ENCODE measurements around the gene DEAF1. TPM values are rescaled to one million over a fixed set of nuclear protein-coding genes. Genes with fewer than 3 reads are reported as not detected.

DEAF1 gene
- total and polyA plus RNA-seq, 9 of the 15 experiments (the other 6 are each of a cell fraction or from before 2014, with no cell fraction given), result 2.0 to 69.1 (median 26.8) TPM

DNA sequence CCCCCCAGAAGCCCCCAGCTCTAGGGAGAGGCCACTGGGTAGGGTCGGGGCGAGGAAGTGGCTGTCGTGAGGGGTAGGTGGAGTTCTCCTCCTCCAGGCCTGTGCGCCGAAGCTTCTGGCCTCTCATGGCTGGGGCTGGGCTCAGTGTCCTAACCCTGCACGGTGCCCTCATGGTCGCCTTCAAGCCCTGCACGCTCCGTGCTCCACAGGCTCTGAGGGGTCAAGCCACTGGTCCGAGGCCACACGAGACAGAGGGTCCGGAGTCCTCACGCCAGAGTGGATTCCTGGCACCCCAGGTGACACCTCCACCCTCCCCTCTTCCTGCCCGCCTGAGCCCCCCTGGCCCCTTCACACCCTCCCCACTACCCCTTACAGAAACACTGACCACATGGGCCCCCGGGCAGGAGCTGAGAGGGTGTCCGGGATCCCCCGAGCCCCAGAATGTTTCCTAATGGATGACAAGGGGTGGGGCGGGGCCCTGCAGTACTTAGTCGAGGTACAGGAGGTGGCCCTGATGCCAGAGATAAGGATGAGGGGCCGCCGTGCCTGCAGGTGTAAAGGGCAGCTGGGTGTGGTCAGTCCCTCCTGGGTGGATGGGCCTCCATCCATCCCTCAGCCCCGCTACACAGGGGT, 69.3 kb downstream of the DEAF1 start (continued):
- TF ChIP-seq, protein P1, sequence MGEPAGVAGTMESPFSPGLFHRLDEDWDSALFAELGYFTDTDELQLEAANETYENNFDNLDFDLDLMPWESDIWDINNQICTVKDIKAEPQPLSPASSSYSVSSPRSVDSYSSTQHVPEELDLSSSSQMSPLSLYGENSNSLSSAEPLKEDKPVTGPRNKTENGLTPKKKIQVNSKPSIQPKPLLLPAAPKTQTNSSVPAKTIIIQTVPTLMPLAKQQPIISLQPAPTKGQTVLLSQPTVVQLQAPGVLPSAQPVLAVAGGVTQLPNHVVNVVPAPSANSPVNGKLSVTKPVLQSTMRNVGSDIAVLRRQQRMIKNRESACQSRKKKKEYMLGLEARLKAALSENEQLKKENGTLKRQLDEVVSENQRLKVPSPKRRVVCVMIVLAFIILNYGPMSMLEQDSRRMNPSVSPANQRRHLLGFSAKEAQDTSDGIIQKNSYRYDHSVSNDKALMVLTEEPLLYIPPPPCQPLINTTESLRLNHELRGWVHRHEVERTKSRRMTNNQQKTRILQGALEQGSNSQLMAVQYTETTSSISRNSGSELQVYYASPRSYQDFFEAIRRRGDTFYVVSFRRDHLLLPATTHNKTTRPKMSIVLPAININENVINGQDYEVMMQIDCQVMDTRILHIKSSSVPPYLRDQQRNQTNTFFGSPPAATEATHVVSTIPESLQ (CRISPR knock-in tag; IDR thresholded peaks at IDR 0.05), result no peak
- no peak for TF ChIP-seq TCFL5 (CRISPR knock-in tag; conservative IDR thresholded peaks at IDR 0.05)
- TF ChIP-seq, protein P2, sequence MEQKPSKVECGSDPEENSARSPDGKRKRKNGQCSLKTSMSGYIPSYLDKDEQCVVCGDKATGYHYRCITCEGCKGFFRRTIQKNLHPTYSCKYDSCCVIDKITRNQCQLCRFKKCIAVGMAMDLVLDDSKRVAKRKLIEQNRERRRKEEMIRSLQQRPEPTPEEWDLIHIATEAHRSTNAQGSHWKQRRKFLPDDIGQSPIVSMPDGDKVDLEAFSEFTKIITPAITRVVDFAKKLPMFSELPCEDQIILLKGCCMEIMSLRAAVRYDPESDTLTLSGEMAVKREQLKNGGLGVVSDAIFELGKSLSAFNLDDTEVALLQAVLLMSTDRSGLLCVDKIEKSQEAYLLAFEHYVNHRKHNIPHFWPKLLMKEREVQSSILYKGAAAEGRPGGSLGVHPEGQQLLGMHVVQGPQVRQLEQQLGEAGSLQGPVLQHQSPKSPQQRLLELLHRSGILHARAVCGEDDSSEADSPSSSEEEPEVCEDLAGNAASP (IDR thresholded peaks at IDR 0.05), result no peak
- no peak for TF ChIP-seq ETV1 (tag; conservative IDR thresholded peaks at IDR 0.05; ENCODE audit: low read depth)
- TF ChIP-seq SNIP1 (IDR thresholded peaks at IDR 0.05; ENCODE audit: low read depth), result no peak
- no peak for TF ChIP-seq CEBPG (CRISPR knock-in tag; IDR thresholded peaks at IDR 0.05)
- TF ChIP-seq CEBPG (tag; conservative IDR thresholded peaks at IDR 0.05 in 1 of 2, IDR thresholded peaks at IDR 0.05 in 1 of 2), result no peak
- TF ChIP-seq, protein P3, sequence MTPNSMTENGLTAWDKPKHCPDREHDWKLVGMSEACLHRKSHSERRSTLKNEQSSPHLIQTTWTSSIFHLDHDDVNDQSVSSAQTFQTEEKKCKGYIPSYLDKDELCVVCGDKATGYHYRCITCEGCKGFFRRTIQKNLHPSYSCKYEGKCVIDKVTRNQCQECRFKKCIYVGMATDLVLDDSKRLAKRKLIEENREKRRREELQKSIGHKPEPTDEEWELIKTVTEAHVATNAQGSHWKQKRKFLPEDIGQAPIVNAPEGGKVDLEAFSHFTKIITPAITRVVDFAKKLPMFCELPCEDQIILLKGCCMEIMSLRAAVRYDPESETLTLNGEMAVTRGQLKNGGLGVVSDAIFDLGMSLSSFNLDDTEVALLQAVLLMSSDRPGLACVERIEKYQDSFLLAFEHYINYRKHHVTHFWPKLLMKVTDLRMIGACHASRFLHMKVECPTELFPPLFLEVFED (CRISPR knock-in tag; conservative IDR thresholded peaks at IDR 0.05), result no peak
- TF ChIP-seq TBP (optimal IDR thresholded peaks at IDR 0.05; ENCODE audit: low read depth, low read length), result no peak
- TF ChIP-seq NONO (IDR thresholded peaks at IDR 0.05; ENCODE audit: low read depth in 2 of 2, low read length in 1 of 2), result no peak
- TF ChIP-seq PTRF (tag; IDR thresholded peaks at IDR 0.05), result no peak
- TF ChIP-seq THRAP3 (IDR thresholded peaks at IDR 0.05; ENCODE audit: borderline replicate concordance), result no peak
